GM21390 (cell line): ENCODE results near the gene SORL1.

Experiments used
- ATAC-seq: cut with Tn5 transposase; IDR thresholded peaks from one replicate; pipeline ENCODE4 v1.9.1; 2021; ENCODE audit not compliant: unreplicated experiment

Gene SORL1

GRCh38 chr11:121530257-121530656, 78.1 kb downstream of the SORL1 start:
- no peak for ATAC-seq

- no peak for ATAC-seq
Measured at GRCh38 chr11:121533601-121534000, 81.5 kb downstream of the SORL1 start.

- no peak for ATAC-seq
Measured at GRCh38 chr11:121534131-121535093, 82.3 kb downstream of the SORL1 start.

DNA sequence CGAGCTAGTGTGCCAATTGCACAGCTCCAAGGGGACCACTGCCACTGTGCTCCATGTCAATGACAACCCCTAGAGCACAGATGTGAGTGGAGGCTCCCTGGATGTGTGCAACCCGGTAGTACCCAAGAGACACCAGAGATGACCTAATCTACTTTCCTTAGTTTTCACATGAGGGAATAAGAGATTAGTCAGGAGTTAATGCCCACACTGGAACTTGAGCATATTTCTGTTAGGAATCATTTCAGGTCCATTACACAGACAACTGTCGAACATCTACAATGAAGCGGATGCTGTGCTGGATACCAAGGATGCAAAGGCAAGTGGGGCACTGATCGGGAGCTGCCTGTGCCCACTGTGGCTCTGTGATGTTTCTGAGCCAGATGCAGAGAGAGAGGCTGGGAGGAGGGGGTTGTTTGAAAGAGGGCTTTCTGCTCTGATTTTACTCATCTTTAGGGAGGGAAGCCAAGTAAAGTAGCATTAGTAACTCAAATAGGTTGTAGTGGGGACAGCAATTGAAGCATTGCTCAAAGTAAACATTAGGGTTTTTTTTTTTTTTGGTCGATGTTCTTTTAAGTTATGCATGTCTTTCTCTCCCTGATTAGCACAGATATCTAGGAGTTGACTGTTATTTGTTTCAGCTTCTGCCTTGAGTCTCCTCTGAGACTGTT, 83.1 kb downstream of the SORL1 start:
- ATAC-seq: no peak

DNA sequence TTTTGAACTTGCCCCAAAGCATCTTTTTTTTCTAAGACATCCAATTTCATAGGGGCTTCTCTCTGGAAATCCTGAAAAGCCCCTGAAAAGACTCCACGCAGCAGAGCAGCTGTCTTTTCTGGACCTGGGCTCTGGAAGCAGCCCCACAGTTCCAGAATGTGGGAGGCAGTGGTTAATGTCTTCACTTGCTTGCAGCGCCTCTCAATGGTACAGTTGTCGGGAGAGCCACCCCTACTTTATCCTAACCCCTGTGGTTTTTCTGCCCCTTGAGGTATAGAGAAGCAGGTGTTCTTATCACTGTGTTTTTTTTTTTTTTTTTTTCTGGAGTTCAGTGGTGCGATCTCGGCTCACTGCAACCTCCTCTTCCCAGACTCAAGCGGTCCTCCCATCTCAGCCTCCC, 84.0 kb downstream of the SORL1 start:
- no peak for ATAC-seq

DNA sequence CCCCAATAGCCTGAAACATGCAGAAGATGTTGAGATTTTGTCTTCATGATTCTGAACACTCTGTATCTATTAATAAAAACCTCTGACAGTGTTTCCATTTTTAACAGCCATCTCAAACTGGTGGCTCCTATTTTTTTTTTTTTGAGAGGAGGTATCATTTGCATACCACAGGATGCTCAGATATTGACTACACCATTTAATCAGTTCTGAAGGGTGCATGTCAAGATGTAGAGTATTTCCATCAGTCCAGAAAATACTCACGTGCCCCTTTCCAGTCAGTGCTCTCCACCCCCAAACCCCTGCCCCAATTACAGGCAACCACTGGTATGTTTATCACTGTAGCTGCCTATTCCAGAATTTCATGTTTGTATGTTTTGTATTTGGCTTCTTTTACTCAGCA, 85.9 kb downstream of the SORL1 start:
- peak; percentile 74 for ATAC-seq

DNA sequence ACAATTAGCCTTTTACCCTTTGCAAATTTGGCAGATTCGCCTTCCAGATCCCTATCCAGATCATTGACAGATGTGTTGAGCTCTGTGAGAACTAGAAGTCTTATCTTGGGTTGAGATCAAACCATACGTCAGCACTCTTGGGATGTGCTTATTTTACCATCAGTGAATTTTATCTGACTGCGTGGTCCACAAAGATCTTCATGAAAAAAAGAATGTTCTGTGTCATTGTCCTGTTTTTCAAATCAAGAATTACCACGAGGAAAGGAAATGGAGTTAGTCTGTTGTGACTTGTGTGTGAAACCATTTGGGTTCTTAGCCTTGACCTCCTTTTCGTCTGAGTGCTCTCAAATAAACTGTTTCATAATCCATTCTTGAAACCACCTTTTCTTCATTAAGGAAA, 86.9 kb downstream of the SORL1 start:
- ATAC-seq: no peak

GRCh38 chr11:121540627-121541026, 88.5 kb downstream of the SORL1 start:
- ATAC-seq: no peak

DNA sequence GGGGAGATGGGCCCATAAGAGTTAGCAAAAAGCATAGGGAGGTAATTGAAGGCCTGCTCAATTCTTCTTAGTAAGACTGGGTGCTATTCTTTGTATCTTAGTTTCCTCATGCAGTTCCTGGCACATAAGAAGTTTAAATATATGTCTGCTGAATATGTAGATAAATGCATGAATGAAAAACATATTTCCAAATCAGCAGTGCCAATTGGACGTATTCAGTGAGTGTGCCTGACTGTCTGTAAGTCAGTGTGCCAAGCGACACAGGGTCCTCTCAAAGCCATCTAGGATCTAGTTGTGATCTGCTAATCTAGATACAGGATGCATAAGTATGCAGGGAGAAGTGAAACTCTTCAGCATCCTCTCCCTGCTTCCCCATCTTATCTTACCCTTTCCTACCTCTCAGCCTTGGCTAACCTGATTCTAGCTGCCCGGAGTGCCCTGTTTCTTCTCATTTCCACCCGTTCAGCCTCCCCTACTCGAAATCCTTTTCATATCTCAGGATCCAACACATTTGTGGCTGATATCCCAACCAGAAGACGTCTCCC, 91.8 kb downstream of the SORL1 start:
- no peak for ATAC-seq

DNA sequence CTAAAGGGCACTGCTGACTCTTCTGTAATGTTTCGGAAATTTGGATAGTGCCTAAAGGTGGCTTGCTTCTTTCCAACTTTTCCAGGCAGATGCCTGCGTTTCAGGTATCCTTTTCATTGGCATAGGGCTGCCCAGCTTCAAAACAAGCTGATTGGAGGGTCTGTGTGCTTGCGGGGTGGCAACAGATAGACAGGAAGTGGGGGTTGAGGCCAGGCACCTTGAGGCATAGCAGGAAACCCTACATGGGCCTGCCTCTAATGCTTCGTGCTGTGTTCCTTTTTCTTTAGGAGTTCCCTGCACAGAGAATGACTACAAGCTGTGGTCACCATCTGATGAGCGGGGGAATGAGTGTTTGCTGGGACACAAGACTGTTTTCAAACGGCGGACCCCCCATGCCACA, 92.8 kb downstream of the SORL1 start:
- no peak for ATAC-seq

GRCh38 chr11:121547574-121547973, 95.5 kb downstream of the SORL1 start:
- ATAC-seq: no peak

DNA sequence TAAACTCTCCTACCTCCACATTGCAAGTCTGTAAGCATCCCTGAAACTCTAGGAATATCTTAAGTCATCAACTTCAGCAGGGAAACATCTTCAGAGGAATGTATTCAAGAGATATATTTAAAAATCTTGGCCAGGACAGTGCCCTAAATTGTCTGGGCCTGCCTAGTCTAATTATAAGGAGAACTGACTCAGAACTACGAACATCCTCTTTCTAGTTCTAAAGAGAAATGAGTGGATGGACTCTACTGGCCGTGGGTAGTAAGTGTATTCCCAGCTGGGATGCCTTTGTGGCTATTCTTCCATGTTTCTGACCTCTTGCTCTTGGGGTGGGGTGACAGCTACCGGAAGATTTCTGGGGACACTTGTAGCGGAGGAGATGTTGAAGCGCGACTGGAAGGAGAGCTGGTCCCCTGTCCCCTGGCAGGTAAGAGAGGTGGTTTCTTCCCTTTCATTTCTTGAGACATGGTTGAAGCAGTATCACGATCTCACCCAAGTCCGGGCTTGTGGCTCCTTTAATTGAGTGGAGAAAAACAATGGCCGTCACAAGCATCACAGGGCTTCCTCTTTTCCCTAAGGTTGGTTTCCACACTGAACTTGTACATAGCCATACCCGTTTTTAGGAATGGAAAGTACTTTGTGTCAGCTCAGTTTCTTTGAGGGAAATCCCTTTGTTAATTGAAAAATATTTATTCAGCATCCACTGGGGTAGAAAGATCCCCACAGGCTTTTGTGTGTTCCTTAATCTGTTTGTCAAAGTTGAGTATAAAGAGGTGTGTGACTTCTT, 98.3 kb downstream of the SORL1 start:
- ATAC-seq: no peak

DNA sequence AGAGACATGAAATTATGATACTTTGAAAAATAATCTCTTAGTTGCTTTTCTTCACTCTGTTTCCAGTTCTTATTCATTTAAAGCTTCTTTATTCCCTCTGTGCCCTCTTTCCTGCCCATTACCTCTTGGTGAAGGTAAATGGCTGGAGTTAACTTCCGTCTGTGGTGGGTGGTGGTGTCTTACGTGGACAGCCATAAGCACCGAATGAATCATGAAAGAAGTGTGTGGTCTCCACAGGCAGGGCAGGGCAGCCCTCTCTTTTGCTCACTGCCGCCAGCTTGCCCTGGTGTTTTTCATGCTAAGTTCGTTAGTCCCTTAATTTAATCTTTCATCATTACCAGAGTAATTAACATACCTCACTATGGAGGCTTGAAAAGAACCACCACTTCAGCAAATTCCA, 99.3 kb downstream of the SORL1 start:
- no peak for ATAC-seq

DNA sequence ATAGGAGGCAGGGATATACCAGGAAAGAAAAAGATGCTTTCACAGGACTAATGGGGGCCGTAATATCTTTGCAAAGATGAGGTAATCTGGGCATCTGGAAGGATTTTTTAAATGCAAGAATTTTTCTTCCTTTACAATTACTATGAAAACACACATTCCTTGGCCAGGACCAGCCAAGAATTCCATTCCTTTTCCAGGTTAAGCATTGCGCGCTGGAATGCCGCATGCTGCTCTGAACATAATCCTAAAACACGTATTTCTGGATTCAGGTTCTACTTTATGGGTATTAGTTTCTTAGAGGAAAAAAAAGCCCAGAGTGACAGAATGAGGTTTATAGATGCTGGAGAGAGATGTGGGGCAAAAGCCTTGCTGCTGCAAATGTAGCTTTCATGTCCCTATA, 100.0 kb downstream of the SORL1 start:
- no peak for ATAC-seq

- no peak for ATAC-seq
Measured at GRCh38 chr11:121552644-121553043, 100.5 kb downstream of the SORL1 start.

GRCh38 chr11:121553389-121553788, 101.3 kb downstream of the SORL1 start:
- no peak for ATAC-seq

GRCh38 chr11:121553806-121554205, 101.7 kb downstream of the SORL1 start:
- no peak for ATAC-seq

DNA sequence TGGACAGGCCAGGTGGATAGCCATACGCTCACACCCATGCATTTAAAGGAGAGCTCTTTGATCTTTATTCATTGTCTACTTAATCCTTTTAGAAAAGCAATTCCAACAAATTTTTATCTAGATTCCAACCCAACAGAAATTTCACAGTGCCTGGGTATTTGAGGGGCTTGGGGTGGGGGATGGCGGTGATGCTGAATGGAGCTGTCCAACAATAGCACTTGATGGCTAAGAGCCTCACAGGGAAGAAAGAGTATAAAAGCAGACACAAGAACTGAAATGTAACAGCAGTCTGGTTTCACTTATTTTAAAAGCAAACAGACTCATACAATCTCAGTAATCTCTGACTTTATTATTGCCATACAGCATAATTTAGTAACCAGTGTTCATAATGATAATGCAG, 102.4 kb downstream of the SORL1 start:
- ATAC-seq: no peak

GRCh38 chr11:121555121-121555520, 103.0 kb downstream of the SORL1 start:
- ATAC-seq: no peak

DNA sequence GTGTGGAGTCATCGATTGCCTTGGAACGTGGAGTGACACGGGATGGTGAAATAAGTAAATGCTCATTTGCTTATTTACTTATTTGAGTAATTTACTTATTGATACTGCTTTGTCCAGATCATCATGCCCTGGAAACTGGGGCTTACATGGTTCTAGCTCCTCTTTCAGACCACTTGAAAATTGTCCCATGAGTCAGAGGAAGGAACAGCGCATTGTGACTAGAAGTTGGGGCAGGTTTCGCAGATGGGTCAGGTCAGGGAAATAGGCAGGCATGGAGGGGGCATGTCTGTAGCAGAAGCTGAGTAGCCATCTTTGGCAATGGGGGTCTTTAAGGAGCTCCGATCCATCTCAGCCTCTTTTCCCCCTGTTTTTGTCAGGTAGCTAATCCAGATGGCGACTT, 104.8 kb downstream of the SORL1 start:
- ATAC-seq: no peak

DNA sequence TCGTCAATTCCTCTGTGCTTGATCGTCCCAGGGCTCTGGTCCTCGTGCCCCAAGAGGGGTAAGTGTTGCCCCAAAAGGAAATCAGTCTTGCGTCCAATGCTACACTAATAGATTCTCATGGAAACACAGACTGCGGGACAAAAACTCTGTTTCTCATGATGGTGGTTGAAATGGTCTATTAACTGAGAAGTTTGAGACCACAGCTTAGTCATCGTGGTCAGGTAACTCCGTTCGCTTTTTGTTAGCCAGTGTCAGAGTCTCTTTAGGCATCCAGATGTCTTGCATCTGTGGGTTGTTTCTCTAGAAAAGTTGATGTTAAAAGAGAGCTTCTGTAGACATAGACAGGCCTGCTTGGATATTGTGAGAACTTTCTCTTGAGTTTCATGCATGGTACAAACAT, 105.2 kb downstream of the SORL1 start:
- peak; percentile 91 for ATAC-seq
